Keratinocyte (primary cell): ENCODE measurements around the gene C2orf69.

Experiments
- EZH2 ChIP-seq: IDR thresholded peaks from one replicate; pipeline ENCODE4 v1.6.1; 2012; ENCODE audit warnings: inconsistent platforms, mild to moderate bottlenecking, low read length, moderate library complexity
- TF ChIP-seq, protein P1 (sequence below), 3 experiments: IDR thresholded peaks in 1 of 3; conservative IDR thresholded peaks in 1 of 3; optimal IDR thresholded peaks in 1 of 3; 2 replicates in 2 of 3; 3 replicates in 1 of 3; pipeline versions ENCODE3 to v1.5.1; 2011; ENCODE audit warnings: low read length in 3 of 3, mild to moderate bottlenecking in 3 of 3, moderate library complexity in 2 of 3, control low read depth in 1 of 3, inconsistent platforms in 1 of 3; ENCODE audit not compliant: insufficient read depth in 2 of 3; ENCODE audit errors: extremely low read depth in 1 of 3

DNA sequence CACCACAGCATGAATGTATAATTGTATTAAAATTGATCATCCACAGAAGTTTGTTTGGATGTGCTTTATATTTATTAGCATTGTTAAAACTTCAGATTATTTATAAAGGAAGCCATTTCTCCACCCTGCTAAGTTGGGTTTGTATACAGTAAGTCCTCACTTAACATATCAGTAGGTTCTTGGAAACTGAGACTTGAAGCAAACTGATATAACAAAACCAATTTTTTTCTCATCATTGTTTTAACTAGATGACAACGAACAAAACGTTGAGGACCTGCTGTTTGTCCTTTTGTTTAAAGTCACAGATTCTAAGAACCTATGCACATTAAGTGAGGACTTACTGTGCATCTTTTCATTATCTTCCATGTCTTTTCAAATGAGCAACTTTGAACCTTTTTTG is 17.1 kb downstream of the C2orf69 start:
- TF ChIP-seq, protein P1, sequence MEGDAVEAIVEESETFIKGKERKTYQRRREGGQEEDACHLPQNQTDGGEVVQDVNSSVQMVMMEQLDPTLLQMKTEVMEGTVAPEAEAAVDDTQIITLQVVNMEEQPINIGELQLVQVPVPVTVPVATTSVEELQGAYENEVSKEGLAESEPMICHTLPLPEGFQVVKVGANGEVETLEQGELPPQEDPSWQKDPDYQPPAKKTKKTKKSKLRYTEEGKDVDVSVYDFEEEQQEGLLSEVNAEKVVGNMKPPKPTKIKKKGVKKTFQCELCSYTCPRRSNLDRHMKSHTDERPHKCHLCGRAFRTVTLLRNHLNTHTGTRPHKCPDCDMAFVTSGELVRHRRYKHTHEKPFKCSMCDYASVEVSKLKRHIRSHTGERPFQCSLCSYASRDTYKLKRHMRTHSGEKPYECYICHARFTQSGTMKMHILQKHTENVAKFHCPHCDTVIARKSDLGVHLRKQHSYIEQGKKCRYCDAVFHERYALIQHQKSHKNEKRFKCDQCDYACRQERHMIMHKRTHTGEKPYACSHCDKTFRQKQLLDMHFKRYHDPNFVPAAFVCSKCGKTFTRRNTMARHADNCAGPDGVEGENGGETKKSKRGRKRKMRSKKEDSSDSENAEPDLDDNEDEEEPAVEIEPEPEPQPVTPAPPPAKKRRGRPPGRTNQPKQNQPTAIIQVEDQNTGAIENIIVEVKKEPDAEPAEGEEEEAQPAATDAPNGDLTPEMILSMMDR (optimal IDR thresholded peaks at IDR 0.05 in 1 of 3, IDR thresholded peaks at IDR 0.05 in 1 of 3, conservative IDR thresholded peaks at IDR 0.05 in 1 of 3; ENCODE audit: extremely low read depth in 1 of 3, insufficient read depth in 2 of 3, low read length in 3 of 3) = no peak
- TF ChIP-seq EZH2 = no peak
